Type B pancreatic cell (in vitro differentiated cells): ENCODE results near the gene APOE. TPM values are rescaled to one million over a fixed set of nuclear protein-coding genes. Genes with fewer than 3 reads are reported as not detected.
A peak's percentile ranks its signal among the peaks of the same experiment; 100 is the strongest.

Experiments
- DNase-seq: peaks from one replicate; pipeline ENCODE4 v3.0.0; 2021; ENCODE audit warnings: mixed read lengths; ENCODE audit not compliant: unreplicated experiment; ENCODE audit errors: extremely low spot score
- H3K27ac Mint-ChIP-seq: 2 replicates; pipeline ENCODE4 v1.8.0; 2021; ENCODE audit warnings: mild to moderate bottlenecking, mixed read lengths
- H3K27me3 Mint-ChIP-seq: 2 replicates; pipeline ENCODE4 v1.8.0; 2021; ENCODE audit warnings: mixed read lengths
- H3K36me3 Mint-ChIP-seq: 2 replicates; pipeline ENCODE4 v1.8.0; 2021; ENCODE audit warnings: mixed read lengths
- H3K4me1 Mint-ChIP-seq: one replicate; pipeline ENCODE4 v1.8.0; 2021; ENCODE audit warnings: mixed read lengths; ENCODE audit not compliant: unreplicated experiment
- H3K4me3 Mint-ChIP-seq: 2 replicates; pipeline ENCODE4 v1.8.0; 2021; ENCODE audit warnings: mild to moderate bottlenecking, mixed read lengths
- H3K9me3 Mint-ChIP-seq: 2 replicates; pipeline ENCODE4 v1.8.0; 2021; ENCODE audit warnings: mixed read lengths
- CTCF ChIP-seq: fragments of 200-600 bp; sonication (generic); conservative IDR thresholded peaks from 2 replicates; pipeline ENCODE4 v1.5.0; 2021; ENCODE audit warnings: antibody characterized with exemption, mild to moderate bottlenecking
- total RNA-seq: library from RNA; stranded (reverse); gene quantifications from 2 replicates; pipeline ENCODE4 v1.2.1, GENCODE V29; 2021; ENCODE audit warnings: low replicate concordance

APOE gene
- total RNA-seq, 1 donor from 2014 or later = 168 TPM

DNA sequence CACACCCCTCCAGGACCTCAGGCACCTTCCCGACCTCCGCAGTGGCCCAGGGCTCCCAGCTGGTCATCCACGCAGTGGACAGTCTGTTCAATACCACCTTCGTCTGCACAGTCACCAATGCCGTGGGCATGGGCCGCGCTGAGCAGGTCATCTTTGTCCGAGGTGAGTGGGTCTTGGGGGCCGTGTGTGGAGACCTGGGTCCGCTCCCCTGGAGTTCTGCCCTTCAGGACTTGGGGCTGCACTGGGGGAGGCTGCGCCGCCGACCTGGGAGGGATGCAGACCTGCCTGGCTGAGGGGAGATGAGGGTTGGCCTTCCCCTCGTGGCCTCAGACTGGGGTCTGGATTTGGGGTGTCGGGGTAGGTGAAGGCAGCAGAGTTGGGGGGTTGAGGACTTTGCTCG, 31.3 kb upstream of the APOE start:
- TF ChIP-seq CTCF = no peak
- H3K36me3 Mint-ChIP-seq = peaks cover 24% of the 10 kb centered on the region
- H3K27ac Mint-ChIP-seq = no peak overlapping the region
- no peaks in the 10 kb centered on the region for H3K9me3 Mint-ChIP-seq
- no peaks in the 10 kb centered on the region for H3K27me3 Mint-ChIP-seq
- peaks cover 14% of the 10 kb centered on the region for H3K4me1 Mint-ChIP-seq
- no peak overlapping the region for H3K4me3 Mint-ChIP-seq
- no peak for DNase-seq

DNA sequence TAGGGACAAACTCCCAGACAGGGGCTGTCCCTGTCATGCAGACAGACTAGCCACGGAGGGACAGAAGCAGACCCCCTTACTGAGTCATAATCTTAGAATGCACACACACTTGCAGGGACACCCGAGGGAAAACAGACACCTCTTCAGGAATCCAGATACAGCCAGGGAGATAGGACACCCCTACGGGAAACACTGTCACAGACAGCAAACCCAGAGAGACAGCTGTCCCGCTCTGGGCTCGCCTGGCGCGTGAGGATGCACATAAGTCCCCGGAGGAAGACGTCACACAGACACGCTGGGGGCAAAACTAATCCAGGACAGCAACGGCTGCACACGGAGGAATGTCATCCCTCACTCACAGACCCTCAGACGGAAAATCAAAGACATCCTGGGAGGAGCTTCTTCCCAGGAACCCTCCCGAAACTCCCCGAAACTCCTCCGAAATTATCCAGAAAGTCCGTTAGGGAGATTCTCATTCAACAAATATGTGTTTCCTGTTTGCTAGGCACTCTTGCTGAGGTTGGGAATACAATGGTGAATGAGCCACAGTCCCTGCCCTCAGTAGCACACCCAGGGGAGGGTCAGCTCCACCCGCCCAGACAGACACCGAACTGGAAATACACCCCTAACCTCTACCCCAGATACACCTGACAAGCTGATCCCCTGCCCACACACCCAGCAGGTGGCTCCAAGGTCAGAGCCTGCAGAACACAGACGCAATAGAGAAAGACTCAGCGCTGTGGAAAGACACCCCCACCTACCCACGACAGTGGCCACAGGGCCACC, 29.7 kb upstream of the APOE start:
- peak overlapping the region; percentile 54 for H3K27ac Mint-ChIP-seq
- H3K27me3 Mint-ChIP-seq = no peaks in the 10 kb centered on the region
- H3K9me3 Mint-ChIP-seq = no peaks in the 10 kb centered on the region
- peaks cover 17% of the 10 kb centered on the region for H3K36me3 Mint-ChIP-seq
- H3K4me1 Mint-ChIP-seq = peaks cover 14% of the 10 kb centered on the region
- DNase-seq = no peak
- no peak for TF ChIP-seq CTCF
- no peak overlapping the region for H3K4me3 Mint-ChIP-seq

- Mint-ChIP-seq H3K27ac (peak overlapping the region; percentile 54), H3K9me3 (no peaks in the 10 kb centered on the region), H3K36me3 (peaks cover 16% of the 10 kb centered on the region), H3K4me3 (no peak overlapping the region), H3K4me1 (peaks cover 14% of the 10 kb centered on the region), H3K27me3 (no peaks in the 10 kb centered on the region)
- no peak for TF ChIP-seq CTCF
- no peak for DNase-seq
These were observed 28.6 kb upstream of the APOE start for GRCh38 chr19:44876930-44877535.

- H3K4me1 Mint-ChIP-seq = peaks cover 14% of the 10 kb centered on the region
- TF ChIP-seq CTCF = no peak
- no peaks in the 10 kb centered on the region for H3K9me3 Mint-ChIP-seq
- H3K36me3 Mint-ChIP-seq = peaks cover 5% of the 10 kb centered on the region
- DNase-seq = no peak
- H3K27ac Mint-ChIP-seq = peak overlapping the region; percentile 53
- no peaks in the 10 kb centered on the region for H3K27me3 Mint-ChIP-seq
- no peak overlapping the region for H3K4me3 Mint-ChIP-seq
These were observed 27.3 kb upstream of the APOE start for GRCh38 chr19:44878120-44878865.

- no peak for TF ChIP-seq CTCF
- H3K4me3 Mint-ChIP-seq = no peak overlapping the region
- H3K4me1 Mint-ChIP-seq = peaks cover 15% of the 10 kb centered on the region
- H3K27ac Mint-ChIP-seq = peak overlapping the region; percentile 71
- H3K36me3 Mint-ChIP-seq = peaks cover 7% of the 10 kb centered on the region
- no peaks in the 10 kb centered on the region for H3K9me3 Mint-ChIP-seq
- no peaks in the 10 kb centered on the region for H3K27me3 Mint-ChIP-seq
- no peak for DNase-seq
These were observed 26.1 kb upstream of the APOE start for GRCh38 chr19:44879309-44880065.
